NB4 (cell line): ENCODE measurements around the gene SLMAP.

Experiments used
- TF ChIP-seq, protein P1 (sequence below): IDR thresholded peaks from 2 replicates; pipeline ENCODE4 v1.6.1; 2011; ENCODE audit warnings: low read depth, low read length
- TF ChIP-seq, protein P2 (sequence below): IDR thresholded peaks from one replicate; pipeline ENCODE4 v1.5.1; 2012; ENCODE audit warnings: low read depth, low read length

DNA sequence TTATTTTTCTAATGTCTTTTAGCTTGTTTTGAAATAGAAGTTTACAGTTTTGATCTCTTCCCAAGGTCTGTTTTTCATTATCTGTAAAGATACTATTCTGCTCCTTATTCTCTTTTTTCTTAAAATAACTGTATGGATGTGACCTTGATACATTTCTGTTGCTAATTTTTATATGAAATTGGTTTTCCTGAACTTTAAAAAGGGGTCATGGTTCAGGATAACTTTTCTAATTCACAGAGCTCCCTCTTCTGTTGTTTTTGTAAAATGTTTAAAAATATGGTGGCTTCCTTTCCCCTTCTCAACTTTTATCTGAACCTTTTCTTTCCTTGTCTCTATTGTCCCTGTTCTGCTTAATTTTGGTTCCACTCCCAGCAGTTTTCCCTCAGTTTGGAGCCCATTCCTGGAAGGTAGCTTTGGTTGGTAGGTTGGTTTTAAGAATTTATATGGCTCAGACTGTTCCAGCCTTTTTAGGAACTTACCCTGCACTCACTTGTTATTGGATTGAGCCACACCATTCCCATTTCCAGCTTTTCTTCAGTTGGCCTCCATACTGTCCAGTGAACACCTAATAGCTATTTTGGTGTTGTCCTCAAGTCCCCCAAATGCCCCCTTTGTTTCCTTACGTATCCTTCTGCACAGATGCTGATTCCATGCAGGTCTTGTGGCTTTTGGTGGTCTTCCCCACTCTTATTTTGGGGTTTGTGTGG lies 70.3 kb downstream of the SLMAP start:
- TF ChIP-seq, protein P1, sequence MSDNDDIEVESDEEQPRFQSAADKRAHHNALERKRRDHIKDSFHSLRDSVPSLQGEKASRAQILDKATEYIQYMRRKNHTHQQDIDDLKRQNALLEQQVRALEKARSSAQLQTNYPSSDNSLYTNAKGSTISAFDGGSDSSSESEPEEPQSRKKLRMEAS = no peak
- TF ChIP-seq, protein P2, sequence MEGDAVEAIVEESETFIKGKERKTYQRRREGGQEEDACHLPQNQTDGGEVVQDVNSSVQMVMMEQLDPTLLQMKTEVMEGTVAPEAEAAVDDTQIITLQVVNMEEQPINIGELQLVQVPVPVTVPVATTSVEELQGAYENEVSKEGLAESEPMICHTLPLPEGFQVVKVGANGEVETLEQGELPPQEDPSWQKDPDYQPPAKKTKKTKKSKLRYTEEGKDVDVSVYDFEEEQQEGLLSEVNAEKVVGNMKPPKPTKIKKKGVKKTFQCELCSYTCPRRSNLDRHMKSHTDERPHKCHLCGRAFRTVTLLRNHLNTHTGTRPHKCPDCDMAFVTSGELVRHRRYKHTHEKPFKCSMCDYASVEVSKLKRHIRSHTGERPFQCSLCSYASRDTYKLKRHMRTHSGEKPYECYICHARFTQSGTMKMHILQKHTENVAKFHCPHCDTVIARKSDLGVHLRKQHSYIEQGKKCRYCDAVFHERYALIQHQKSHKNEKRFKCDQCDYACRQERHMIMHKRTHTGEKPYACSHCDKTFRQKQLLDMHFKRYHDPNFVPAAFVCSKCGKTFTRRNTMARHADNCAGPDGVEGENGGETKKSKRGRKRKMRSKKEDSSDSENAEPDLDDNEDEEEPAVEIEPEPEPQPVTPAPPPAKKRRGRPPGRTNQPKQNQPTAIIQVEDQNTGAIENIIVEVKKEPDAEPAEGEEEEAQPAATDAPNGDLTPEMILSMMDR = no peak
